Ectodermal cell (in vitro differentiated cells): ENCODE results near the gene FNDC3B.

Source experiments
- H3K27ac ChIP-seq: 2 replicates; pipeline ENCODE4 v1.7.0; 2013; ENCODE audit warnings: mild to moderate bottlenecking, low read depth, low read length; ENCODE audit not compliant: insufficient read depth, poor library complexity, severe bottlenecking
- H3K27me3 ChIP-seq: 2 replicates; pipeline ENCODE4 v1.7.0; 2013; ENCODE audit warnings: mild to moderate bottlenecking, low read length; ENCODE audit not compliant: insufficient read depth, control insufficient read depth, poor library complexity, severe bottlenecking
- H3K36me3 ChIP-seq: one replicate; pipeline ENCODE4 v1.7.0; 2013; ENCODE audit warnings: low read length; ENCODE audit not compliant: control insufficient read depth, insufficient read depth
- H3K4me1 ChIP-seq: one replicate; pipeline ENCODE4 v1.7.0; 2013; ENCODE audit warnings: low read length; ENCODE audit not compliant: control insufficient read depth, insufficient read depth
- H3K4me3 ChIP-seq: 2 replicates; pipeline ENCODE4 v1.7.0; 2013; ENCODE audit warnings: low read depth, low read length, control low read depth; ENCODE audit not compliant: insufficient read depth
- H3K9me3 ChIP-seq: 2 replicates; pipeline ENCODE4 v1.7.0; 2013; ENCODE audit warnings: mild to moderate bottlenecking, low read length, moderate library complexity; ENCODE audit not compliant: control insufficient read depth
- WGBS, 2 experiments: methylation state at CpG; one replicate each; pipeline ENCODE4 v1.1.7; 2013; ENCODE audit warnings: missing lambda C conversion rate in 2 of 2; 5-methylcytosine and 5-hydroxymethylcytosine counted together

FNDC3B gene

GRCh38 chr3:172375206-172375850 is 335.9 kb downstream of the FNDC3B start:
- H3K36me3 ChIP-seq: peaks cover 23% of the 10 kb centered on the region
- H3K27me3 ChIP-seq: no peaks in the 10 kb centered on the region
- no peak overlapping the region for H3K4me3 ChIP-seq
- H3K27ac ChIP-seq: no peak overlapping the region
- no peaks in the 10 kb centered on the region for H3K4me1 ChIP-seq
- 93 to 95% methylated on average over 4 of the region's 4 CpGs for whole genome bisulfite sequencing, 2 experiments
- H3K9me3 ChIP-seq: no peaks in the 10 kb centered on the region

GRCh38 chr3:172376402-172376801 is 337.0 kb downstream of the FNDC3B start:
- no peak overlapping the region for H3K4me3 ChIP-seq
- H3K27me3 ChIP-seq: no peaks in the 10 kb centered on the region
- no peaks in the 10 kb centered on the region for H3K9me3 ChIP-seq
- H3K27ac ChIP-seq: no peak overlapping the region
- no peaks in the 10 kb centered on the region for H3K4me1 ChIP-seq
- peaks cover 31% of the 10 kb centered on the region for H3K36me3 ChIP-seq

GRCh38 chr3:172376881-172377280 is 337.5 kb downstream of the FNDC3B start:
- H3K36me3 ChIP-seq: peaks cover 31% of the 10 kb centered on the region
- WGBS, 2 experiments: 96 to 97% methylated on average over 4 of the region's 4 CpGs
- no peak overlapping the region for H3K4me3 ChIP-seq
- no peaks in the 10 kb centered on the region for H3K9me3 ChIP-seq
- no peaks in the 10 kb centered on the region for H3K4me1 ChIP-seq
- H3K27ac ChIP-seq: no peak overlapping the region
- no peaks in the 10 kb centered on the region for H3K27me3 ChIP-seq

- H3K27ac ChIP-seq: no peak overlapping the region
- H3K36me3 ChIP-seq: peaks cover 31% of the 10 kb centered on the region
- H3K27me3 ChIP-seq: no peaks in the 10 kb centered on the region
- WGBS, 2 experiments: 96% methylated on average over 2 of the region's 2 CpGs
- H3K4me1 ChIP-seq: no peaks in the 10 kb centered on the region
- H3K4me3 ChIP-seq: no peak overlapping the region
- H3K9me3 ChIP-seq: no peaks in the 10 kb centered on the region
Measured at GRCh38 chr3:172378439-172378838, 339.1 kb downstream of the FNDC3B start.

- Histone ChIP-seq H3K4me3 (no peak overlapping the region), H3K27ac (no peak overlapping the region), H3K36me3 (peaks cover 31% of the 10 kb centered on the region), H3K9me3 (no peaks in the 10 kb centered on the region), H3K27me3 (no peaks in the 10 kb centered on the region), H3K4me1 (no peaks in the 10 kb centered on the region)
- WGBS, 2 experiments: 94 to 97% methylated on average over 2 of the region's 2 CpGs
Measured at GRCh38 chr3:172379372-172379771, 340.0 kb downstream of the FNDC3B start.

- no peaks in the 10 kb centered on the region for H3K9me3 ChIP-seq
- 92 to 94% methylated on average over 2 of the region's 2 CpGs for WGBS, 2 experiments
- H3K36me3 ChIP-seq: peaks cover 31% of the 10 kb centered on the region
- H3K27ac ChIP-seq: no peak overlapping the region
- H3K4me1 ChIP-seq: no peaks in the 10 kb centered on the region
- no peaks in the 10 kb centered on the region for H3K27me3 ChIP-seq
- no peak overlapping the region for H3K4me3 ChIP-seq
Measured at GRCh38 chr3:172380632-172381031, 341.3 kb downstream of the FNDC3B start.

GRCh38 chr3:172383306-172383796 is 344.0 kb downstream of the FNDC3B start:
- H3K36me3 ChIP-seq: peaks cover 26% of the 10 kb centered on the region
- H3K27me3 ChIP-seq: no peaks in the 10 kb centered on the region
- H3K27ac ChIP-seq: no peak overlapping the region
- H3K4me3 ChIP-seq: no peak overlapping the region
- no peaks in the 10 kb centered on the region for H3K4me1 ChIP-seq
- WGBS, 2 experiments: 87 to 95% methylated on average over 3 of the region's 3 CpGs
- H3K9me3 ChIP-seq: no peaks in the 10 kb centered on the region

GRCh38 chr3:172384836-172385235 is 345.5 kb downstream of the FNDC3B start:
- Histone ChIP-seq H3K4me3 (no peak overlapping the region), H3K27ac (no peak overlapping the region), H3K4me1 (no peaks in the 10 kb centered on the region), H3K36me3 (peaks cover 11% of the 10 kb centered on the region), H3K27me3 (no peaks in the 10 kb centered on the region), H3K9me3 (no peaks in the 10 kb centered on the region)
- 94 to 95% methylated on average over 2 of the region's 3 CpGs for WGBS, 2 experiments

GRCh38 chr3:172387728-172388127 is 348.4 kb downstream of the FNDC3B start:
- Histone ChIP-seq H3K9me3 (no peaks in the 10 kb centered on the region), H3K36me3 (no peaks in the 10 kb centered on the region), H3K4me1 (no peaks in the 10 kb centered on the region), H3K27ac (no peak overlapping the region), H3K4me3 (no peak overlapping the region), H3K27me3 (no peaks in the 10 kb centered on the region)
- 82 to 84% methylated on average over 4 of the region's 4 CpGs for WGBS, 2 experiments

GRCh38 chr3:172388412-172389078 is 349.2 kb downstream of the FNDC3B start:
- Histone ChIP-seq H3K27ac (no peak overlapping the region), H3K9me3 (no peaks in the 10 kb centered on the region), H3K27me3 (no peaks in the 10 kb centered on the region), H3K36me3 (no peaks in the 10 kb centered on the region), H3K4me1 (no peaks in the 10 kb centered on the region), H3K4me3 (no peak overlapping the region)
- WGBS, 2 experiments: 84 to 97% methylated on average over 8 to 10 of the region's 10 CpGs
